GM19043 (cell line): ENCODE data around the gene RHOBTB3.
"Not testable (repeated sequence)": the region's sequence is repeated elsewhere in the genome, so short reads cannot be mapped to it uniquely, and the experiment has no call there.

ENCODE experiments used
- ATAC-seq: cut with Tn5 transposase; IDR thresholded peaks from one replicate; pipeline ENCODE4 v1.9.1; 2021; ENCODE audit warnings: low read depth; ENCODE audit not compliant: unreplicated experiment

RHOBTB3 gene

GRCh38 chr5:95798545-95798944 lies 67.4 kb downstream of the RHOBTB3 start:
- ATAC-seq = no peak

GRCh38 chr5:95799191-95799835 lies 68.2 kb downstream of the RHOBTB3 start:
- ATAC-seq = no peak

- ATAC-seq = no peak
These were observed 69.4 kb downstream of the RHOBTB3 start for GRCh38 chr5:95800553-95800952.

- ATAC-seq = no peak
These were observed 70.4 kb downstream of the RHOBTB3 start for GRCh38 chr5:95801532-95801931.

- ATAC-seq = no peak
These were observed 70.8 kb downstream of the RHOBTB3 start for GRCh38 chr5:95801961-95802360.

GRCh38 chr5:95803271-95804148 lies 72.4 kb downstream of the RHOBTB3 start:
- no peak for ATAC-seq

- no peak for ATAC-seq
These were observed 73.8 kb downstream of the RHOBTB3 start for GRCh38 chr5:95804736-95805539.

GRCh38 chr5:95806687-95807086 lies 75.6 kb downstream of the RHOBTB3 start:
- no peak for ATAC-seq

GRCh38 chr5:95808013-95808685 lies 77.0 kb downstream of the RHOBTB3 start:
- ATAC-seq = peak; percentile 3

- ATAC-seq = peak; percentile 99
These were observed 77.7 kb downstream of the RHOBTB3 start for GRCh38 chr5:95808686-95809413.

- no peak for ATAC-seq
These were observed 78.4 kb downstream of the RHOBTB3 start for GRCh38 chr5:95809414-95809960.

GRCh38 chr5:95810305-95811125 lies 79.4 kb downstream of the RHOBTB3 start:
- ATAC-seq = no peak

- ATAC-seq = not testable (repeated sequence)
These were observed 79.9 kb downstream of the RHOBTB3 start for GRCh38 chr5:95811126-95811423.

GRCh38 chr5:95811461-95812073 lies 80.4 kb downstream of the RHOBTB3 start:
- ATAC-seq = not testable (repeated sequence)

- no peak for ATAC-seq
These were observed 80.9 kb downstream of the RHOBTB3 start for GRCh38 chr5:95812074-95812471.

GRCh38 chr5:95813035-95813434 lies 81.9 kb downstream of the RHOBTB3 start:
- ATAC-seq = not testable (repeated sequence)

GRCh38 chr5:95815155-95815729 lies 84.1 kb downstream of the RHOBTB3 start:
- no peak for ATAC-seq

GRCh38 chr5:95816341-95816740 lies 85.2 kb downstream of the RHOBTB3 start:
- ATAC-seq = no peak
